ENCODE results near the gene CRYZL1.

CRYZL1 gene

GRCh38 chr21:33662046-33662445, 20.5 kb upstream of the CRYZL1 start:
- DNase-seq (ENCODE audit: extremely low read depth in 1 of 2, low read depth in 1 of 2): no peak

GRCh38 chr21:33661146-33661545, 19.6 kb upstream of the CRYZL1 start:
- no peak for DNase-seq (ENCODE audit: extremely low read depth in 1 of 2, low read depth in 1 of 2)

- DNase-seq (ENCODE audit: extremely low read depth in 1 of 2, low read depth in 1 of 2): no peak
Measured at GRCh38 chr21:33660406-33660805, 18.9 kb upstream of the CRYZL1 start.

GRCh38 chr21:33659568-33659949, 18.0 kb upstream of the CRYZL1 start:
- no peak for DNase-seq (ENCODE audit: extremely low read depth in 1 of 2, low read depth in 1 of 2)

- no peak for DNase-seq (ENCODE audit: extremely low read depth in 1 of 2, low read depth in 1 of 2)
Measured at GRCh38 chr21:33658919-33659567, 17.5 kb upstream of the CRYZL1 start.

GRCh38 chr21:33657124-33657820, 15.7 kb upstream of the CRYZL1 start:
- no peak for DNase-seq (ENCODE audit: extremely low read depth in 1 of 2, low read depth in 1 of 2)

- DNase-seq (ENCODE audit: extremely low read depth in 1 of 2, low read depth in 1 of 2): no peak
Measured at GRCh38 chr21:33655588-33656221, 14.2 kb upstream of the CRYZL1 start.

- DNase-seq (ENCODE audit: extremely low read depth in 1 of 2, low read depth in 1 of 2): no peak
Measured at GRCh38 chr21:33654412-33654811, 12.9 kb upstream of the CRYZL1 start.

GRCh38 chr21:33651965-33652680, 10.6 kb upstream of the CRYZL1 start:
- no peak for DNase-seq (ENCODE audit: extremely low read depth in 1 of 2, low read depth in 1 of 2)

- no peak for DNase-seq (ENCODE audit: extremely low read depth in 1 of 2, low read depth in 1 of 2)
Measured at GRCh38 chr21:33650929-33651509, 9.5 kb upstream of the CRYZL1 start.

- DNase-seq (ENCODE audit: extremely low read depth in 1 of 2, low read depth in 1 of 2): no peak
Measured at GRCh38 chr21:33650230-33650629, 8.7 kb upstream of the CRYZL1 start.

- DNase-seq (ENCODE audit: extremely low read depth in 1 of 2, low read depth in 1 of 2): no peak
Measured at GRCh38 chr21:33648555-33648954, 7.0 kb upstream of the CRYZL1 start.

- DNase-seq (ENCODE audit: extremely low read depth in 1 of 2, low read depth in 1 of 2): no peak
Measured at GRCh38 chr21:33647587-33647986, 6.0 kb upstream of the CRYZL1 start.

GRCh38 chr21:33645730-33646129, 4.2 kb upstream of the CRYZL1 start:
- DNase-seq (ENCODE audit: extremely low read depth in 1 of 2, low read depth in 1 of 2): no peak

GRCh38 chr21:33644383-33645074, 3.0 kb upstream of the CRYZL1 start:
- DNase-seq (ENCODE audit: extremely low read depth in 1 of 2, low read depth in 1 of 2): no peak

- no peak for DNase-seq (ENCODE audit: extremely low read depth in 1 of 2, low read depth in 1 of 2)
Measured at GRCh38 chr21:33643658-33644311, 2.2 kb upstream of the CRYZL1 start.

GRCh38 chr21:33642896-33643657, 1.5 kb upstream of the CRYZL1 start:
- DNase-seq (ENCODE audit: extremely low read depth in 1 of 2, low read depth in 1 of 2): no peak

GRCh38 chr21:33642027-33642895, 720 bp upstream of the CRYZL1 start, which contains the start of gene ITSN1:
Gene ITSN1 (plus strand): TSS chr21:33642501. CDS start chr21:33718829, 76,328 bp downstream.
- DNase-seq (ENCODE audit: extremely low read depth in 1 of 2, low read depth in 1 of 2): peak; percentile 95 to 100
